GM12878 (cell line): ENCODE results near the gene SHROOM3. TPM values are rescaled to one million over a fixed set of nuclear protein-coding genes. Genes with fewer than 3 reads are reported as not detected.

Experiments
- ATAC-seq: fragments of 200-7000 bp; cut with Tn5 transposase; 3 replicates; pipeline ENCODE4 v1.9.1; 2020; ENCODE audit warnings: mild to moderate bottlenecking, moderate library complexity
- BruUV-seq: library from RNA; stranded (reverse); fragments of 400-500 nt; replicated peaks from 2 replicates; lab custom pipeline; 2021; lab: Mats Ljungman, UMichigan
- CTCF ChIA-PET: fragments of 300-600 bp; sonication (Branson Sonifier 250); formaldehyde crosslinking; extraction: SDS; loops from one replicate; lab custom pipeline; 2021; ENCODE audit warnings: inconsistent platforms; lab: Yijun Ruan, JAX
- POLR2A ChIA-PET: fragments of 350-600 bp; formaldehyde crosslinking; extraction: SDS; loops from one replicate; lab custom pipeline; 2021; ENCODE audit warnings: inconsistent platforms; lab: Charles Lee
- RAD21 ChIA-PET: fragments of 300-600 bp; sonication (Branson Sonifier 250); formaldehyde crosslinking; loops from one replicate; lab custom pipeline; 2023; ENCODE audit warnings: antibody characterized with exemption; ENCODE audit not compliant: unreplicated experiment; lab: Charles Lee
- SMC1A ChIA-PET: fragments of 300-600 bp; sonication (Branson Sonifier 250); formaldehyde crosslinking; loops from one replicate; lab custom pipeline; 2023; ENCODE audit not compliant: unreplicated experiment, uncharacterized antibody; lab: Charles Lee
- DNase-seq: peaks from one replicate; pipeline ENCODE4 v3.0.0-alpha.2; 2011; ENCODE audit warnings: low read depth, low spot score
- FAIRE-seq: peaks from 3 replicates; lab custom pipeline; 2011; peaks lifted over from hg19 to GRCh38; lab: Jason Lieb, UNC
- H2AFZ ChIP-seq: 2 replicates; pipeline ENCODE4 v1.6.0; 2011; ENCODE audit warnings: low read depth, low read length, control low read depth; ENCODE audit not compliant: control insufficient read depth
- H3K27ac ChIP-seq: 2 replicates; pipeline ENCODE4 v1.5.1; 2011; ENCODE audit warnings: control low read depth; ENCODE audit not compliant: control insufficient read depth, insufficient read depth
- H3K27me3 ChIP-seq, 2 experiments: replicated peaks in 1 of 2; 2 replicates each; pipeline versions ENCODE4 v1.6.0 to v1.6.1; 2011; ENCODE audit warnings: low read length in 1 of 2; ENCODE audit not compliant: control insufficient read depth in 2 of 2, insufficient read depth in 2 of 2
- H3K36me3 ChIP-seq, 2 experiments: 2 replicates each; pipeline ENCODE4 v1.5.1; 2011; ENCODE audit warnings: low read length in 1 of 2; ENCODE audit not compliant: control insufficient read depth in 2 of 2, insufficient read depth in 2 of 2
- H3K4me1 ChIP-seq: 2 replicates; pipeline ENCODE4 v1.6.1; 2011; ENCODE audit warnings: mild to moderate bottlenecking, low read length, moderate library complexity, mixed read lengths; ENCODE audit not compliant: control insufficient read depth, insufficient read depth
- H3K4me2 ChIP-seq: 2 replicates; pipeline ENCODE4 v1.6.0; 2011; ENCODE audit warnings: control low read depth; ENCODE audit not compliant: control insufficient read depth, insufficient read depth
- H3K4me3 ChIP-seq: fragments of 200-600 bp; sonication (generic); 2 replicates; pipeline ENCODE4 v1.5.1; 2016
- H3K79me2 ChIP-seq: 2 replicates; pipeline ENCODE4 v1.6.0; 2011; ENCODE audit warnings: low read length; ENCODE audit not compliant: control insufficient read depth, insufficient read depth
- H3K9ac ChIP-seq: 2 replicates; pipeline ENCODE4 v1.8.0; 2011; ENCODE audit warnings: low read length, control low read depth, mixed read lengths; ENCODE audit not compliant: control insufficient read depth, insufficient read depth
- H3K9me3 ChIP-seq: replicated peaks from 3 replicates; pipeline ENCODE4 v1.5.1; 2011; ENCODE audit warnings: mild to moderate bottlenecking, low read length; ENCODE audit not compliant: control insufficient read depth, insufficient read depth
- H4K20me1 ChIP-seq: 2 replicates; pipeline ENCODE4 v1.6.0; 2011; ENCODE audit not compliant: control insufficient read depth, insufficient read depth
- BCL11A ChIP-seq: IDR thresholded peaks from 2 replicates; pipeline ENCODE4 v1.6.1; 2011; ENCODE audit warnings: low read depth, low read length
- CEBPB ChIP-seq, 2 experiments: fragments of 150-350 bp in 1 of 2; IDR thresholded peaks; 2 replicates each; pipeline ENCODE4 v1.6.1; 2012 to 2014; ENCODE audit warnings: low read depth in 2 of 2, low read length in 2 of 2, borderline replicate concordance in 1 of 2, inconsistent platforms in 1 of 2
- GABPA ChIP-seq: IDR thresholded peaks from 2 replicates; pipeline ENCODE4 v1.6.1; 2014; ENCODE audit warnings: antibody characterized with exemption, low read depth, mild to moderate bottlenecking, inconsistent platforms
- HDAC2 ChIP-seq: fragments of 200-600 bp; sonication (generic); IDR thresholded peaks from 2 replicates; pipeline ENCODE4 v1.6.1; 2017
- KDM1A ChIP-seq: fragments of 200-600 bp; sonication (generic); IDR thresholded peaks from 2 replicates; pipeline ENCODE4 v1.6.1; 2016; ENCODE audit warnings: borderline replicate concordance
- MEF2A ChIP-seq: IDR thresholded peaks from 2 replicates; pipeline ENCODE4 v1.6.1; 2011; ENCODE audit warnings: low read depth, mild to moderate bottlenecking, low read length, moderate library complexity; ENCODE audit not compliant: insufficient read depth
- NFYA ChIP-seq: IDR thresholded peaks from 2 replicates; pipeline ENCODE4 v1.6.1; 2011; ENCODE audit warnings: low read depth, mild to moderate bottlenecking, low read length, improper control_type of control experiment, borderline replicate concordance
- NR2F1 ChIP-seq: fragments of 450-650 bp; conservative IDR thresholded peaks from 2 replicates; pipeline ENCODE4 v1.6.1; 2017; ENCODE audit warnings: mild to moderate bottlenecking
- PAX5 ChIP-seq: IDR thresholded peaks from 2 replicates; pipeline ENCODE4 v1.6.1; 2011; ENCODE audit warnings: low read depth, low read length, borderline replicate concordance
- POU2F2 ChIP-seq: IDR thresholded peaks from 3 replicates; pipeline ENCODE4 v1.6.1; 2011; ENCODE audit warnings: low read depth, mild to moderate bottlenecking, low read length, borderline replicate concordance
- RAD51 ChIP-seq: fragments of 450-650 bp; IDR thresholded peaks from 2 replicates; pipeline ENCODE4 v1.6.1; 2016; ENCODE audit warnings: moderate library complexity, mild to moderate bottlenecking, inconsistent platforms
- TAF1 ChIP-seq: IDR thresholded peaks from 2 replicates; pipeline ENCODE4 v1.6.1; 2011; ENCODE audit warnings: mild to moderate bottlenecking, low read depth, low read length, borderline replicate concordance
- ZNF622 ChIP-seq: fragments of 450-650 bp; IDR thresholded peaks from 2 replicates; pipeline ENCODE4 v1.6.1; 2017; ENCODE audit warnings: mild to moderate bottlenecking, inconsistent platforms
- WGBS: methylation state at CpG from one replicate; pipeline ENCODE4 v1.1.6; 2016; ENCODE audit warnings: low lambda C conversion rate; ENCODE audit not compliant: insufficient replicate concordance, insufficient coverage; ENCODE audit errors: missing lambda C conversion rate; 5-methylcytosine and 5-hydroxymethylcytosine counted together
- in situ Hi-C: fragments of 300-500 bp; cut with MboI; formaldehyde crosslinking; loops from 9 replicates; pipeline ENCODE4 v1.14.3; 2018; ENCODE audit warnings: mixed read lengths
- intact Hi-C: fragments of 100-400 bp; cut with micrococcal nuclease; formaldehyde crosslinking; loops from one replicate; pipeline ENCODE4 v1.14.2; 2022; ENCODE audit not compliant: unreplicated experiment
- polyA plus RNA-seq, 11 experiments: library from polyadenylated mRNA; depleted of rRNA in 4 of 11; unstranded in 6 of 11; stranded (reverse) in 5 of 11; fragments of >200 nt; fragmentation: Nextera tagmentation in 4 of 11; fragmentation: Illumina TruSeq in 1 of 11; extraction: Ambion mirVana in 4 of 11; extraction: Trizol in 1 of 11; gene quantifications; 1 replicate in 1 of 11; 2 replicates in 10 of 11; pipeline versions ENCODE4 v1.2.1 to v1.2.3, GENCODE V29; 2011 to 2016; ENCODE audit warnings: inconsistent platforms in 2 of 11, missing spikeins in 2 of 11, low read depth in 1 of 11
- total RNA-seq, 4 experiments: library from RNA; depleted of rRNA in 3 of 4; stranded (reverse); fragments of >200 nt in 3 of 4; fragmentation: Illumina TruSeq in 1 of 4; extraction: Trizol in 1 of 4; gene quantifications; 2 replicates each; pipeline versions ENCODE4 v1.2.1 to v1.2.3, GENCODE V29; 2013 to 2021
- TF ChIP-seq, protein P1 (sequence below): fragments of 450-650 bp; IDR thresholded peaks from 2 replicates; pipeline ENCODE4 v1.6.1; 2017; ENCODE audit warnings: antibody characterized with exemption, mild to moderate bottlenecking, moderate library complexity
- TF ChIP-seq, protein P2 (sequence below): IDR thresholded peaks from 2 replicates; pipeline ENCODE4 v1.6.1; 2011; ENCODE audit warnings: mild to moderate bottlenecking, low read depth, low read length, moderate library complexity; ENCODE audit not compliant: insufficient replicate concordance
- TF ChIP-seq, protein P3 (sequence below): fragments of 450-650 bp; IDR thresholded peaks from 2 replicates; pipeline ENCODE4 v1.6.1; 2016; ENCODE audit warnings: mild to moderate bottlenecking

SHROOM3 gene
- total and polyA plus RNA-seq, 10 of the 15 experiments (the other 5 are each of a cell fraction or from before 2014, with no cell fraction given), result under 0.01 to 0.29 (median 0.08) TPM; not detected in 1

DNA sequence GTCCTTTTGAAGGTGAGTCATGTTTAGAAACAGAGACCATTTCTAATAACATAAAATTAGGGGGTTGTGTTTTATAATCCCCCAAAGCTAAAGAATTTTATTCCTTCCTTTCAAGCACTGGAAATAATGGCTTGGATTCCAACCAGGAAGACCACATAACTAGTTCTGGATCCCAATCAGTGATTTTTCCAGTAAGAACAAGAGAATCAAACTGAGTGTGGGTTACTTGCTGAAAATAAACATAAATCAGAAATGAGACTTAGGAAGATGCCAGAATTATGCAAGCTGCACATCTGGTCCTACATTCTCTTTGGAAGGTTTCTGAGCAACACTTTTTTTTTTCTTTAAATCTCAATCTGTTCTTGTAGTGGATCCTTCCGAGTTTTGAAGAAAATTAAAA lies 386.6 kb downstream of the SHROOM3 start (continued):
- TF ChIP-seq, protein P1, sequence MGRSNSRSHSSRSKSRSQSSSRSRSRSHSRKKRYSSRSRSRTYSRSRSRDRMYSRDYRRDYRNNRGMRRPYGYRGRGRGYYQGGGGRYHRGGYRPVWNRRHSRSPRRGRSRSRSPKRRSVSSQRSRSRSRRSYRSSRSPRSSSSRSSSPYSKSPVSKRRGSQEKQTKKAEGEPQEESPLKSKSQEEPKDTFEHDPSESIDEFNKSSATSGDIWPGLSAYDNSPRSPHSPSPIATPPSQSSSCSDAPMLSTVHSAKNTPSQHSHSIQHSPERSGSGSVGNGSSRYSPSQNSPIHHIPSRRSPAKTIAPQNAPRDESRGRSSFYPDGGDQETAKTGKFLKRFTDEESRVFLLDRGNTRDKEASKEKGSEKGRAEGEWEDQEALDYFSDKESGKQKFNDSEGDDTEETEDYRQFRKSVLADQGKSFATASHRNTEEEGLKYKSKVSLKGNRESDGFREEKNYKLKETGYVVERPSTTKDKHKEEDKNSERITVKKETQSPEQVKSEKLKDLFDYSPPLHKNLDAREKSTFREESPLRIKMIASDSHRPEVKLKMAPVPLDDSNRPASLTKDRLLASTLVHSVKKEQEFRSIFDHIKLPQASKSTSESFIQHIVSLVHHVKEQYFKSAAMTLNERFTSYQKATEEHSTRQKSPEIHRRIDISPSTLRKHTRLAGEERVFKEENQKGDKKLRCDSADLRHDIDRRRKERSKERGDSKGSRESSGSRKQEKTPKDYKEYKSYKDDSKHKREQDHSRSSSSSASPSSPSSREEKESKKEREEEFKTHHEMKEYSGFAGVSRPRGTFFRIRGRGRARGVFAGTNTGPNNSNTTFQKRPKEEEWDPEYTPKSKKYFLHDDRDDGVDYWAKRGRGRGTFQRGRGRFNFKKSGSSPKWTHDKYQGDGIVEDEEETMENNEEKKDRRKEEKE, result no peak
- TF ChIP-seq POU2F2, result no peak

DNA sequence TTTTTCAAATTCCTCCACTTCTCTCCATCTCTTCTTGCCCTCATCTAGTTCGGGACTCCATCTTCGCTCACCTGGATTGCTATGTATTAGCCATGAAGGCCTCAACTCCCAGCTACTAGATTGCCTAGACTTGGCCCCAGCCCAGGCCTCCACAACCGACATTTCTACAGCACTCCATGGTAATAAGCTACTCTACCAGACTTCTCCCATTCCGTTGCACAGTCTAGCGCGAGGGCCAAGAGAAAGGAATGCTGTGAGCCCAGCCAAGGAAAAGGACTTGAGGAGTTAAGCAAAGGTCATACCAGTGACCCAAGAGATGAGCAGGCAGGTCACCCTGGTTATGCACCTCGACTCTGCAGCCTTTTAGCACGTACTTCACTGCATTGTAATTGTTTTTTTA lies 387.3 kb downstream of the SHROOM3 start:
- in situ Hi-C loops, result no loop called here
- intact Hi-C loops, result no loop called here

More for the DNA sequence above, 387.3 kb downstream of the SHROOM3 start:
- ChIA-PET POLR2A (no interaction called here), RAD21 (no interaction called here), CTCF (interaction anchor here (0.5 kb wide), 1 partner anchor 161 kb away, joined by 4 read pairs; no protein-coding TSS in a partner anchor), SMC1A (no interaction called here)
- FAIRE-seq (no peak), DNase-seq (no peak), ATAC-seq (no peak)
- no peak overlapping the region for H3K27ac ChIP-seq
- no TSS peak for BruUV-seq
- no peaks in the 10 kb centered on the region for H3K4me1 ChIP-seq
- no peak overlapping the region for H3K9ac ChIP-seq
- TF ChIP-seq TAF1 (no peak), MEF2A (no peak), HDAC2 (no peak), KDM1A (no peak), NR2F1 (no peak), CEBPB (IDR thresholded peaks at IDR 0.05; ENCODE audit: borderline replicate concordance in 1 of 2, low read depth in 2 of 2, low read length in 2 of 2) (no peak), GABPA (no peak), ZNF622 (no peak), RAD51 (no peak), BCL11A (no peak), PAX5 (no peak), NFYA (no peak)
- TF ChIP-seq, protein P2, sequence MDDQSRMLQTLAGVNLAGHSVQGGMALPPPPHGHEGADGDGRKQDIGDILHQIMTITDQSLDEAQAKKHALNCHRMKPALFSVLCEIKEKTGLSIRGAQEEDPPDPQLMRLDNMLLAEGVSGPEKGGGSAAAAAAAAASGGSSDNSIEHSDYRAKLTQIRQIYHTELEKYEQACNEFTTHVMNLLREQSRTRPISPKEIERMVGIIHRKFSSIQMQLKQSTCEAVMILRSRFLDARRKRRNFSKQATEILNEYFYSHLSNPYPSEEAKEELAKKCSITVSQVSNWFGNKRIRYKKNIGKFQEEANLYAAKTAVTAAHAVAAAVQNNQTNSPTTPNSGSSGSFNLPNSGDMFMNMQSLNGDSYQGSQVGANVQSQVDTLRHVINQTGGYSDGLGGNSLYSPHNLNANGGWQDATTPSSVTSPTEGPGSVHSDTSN, result no peak
- TF ChIP-seq, protein P3, sequence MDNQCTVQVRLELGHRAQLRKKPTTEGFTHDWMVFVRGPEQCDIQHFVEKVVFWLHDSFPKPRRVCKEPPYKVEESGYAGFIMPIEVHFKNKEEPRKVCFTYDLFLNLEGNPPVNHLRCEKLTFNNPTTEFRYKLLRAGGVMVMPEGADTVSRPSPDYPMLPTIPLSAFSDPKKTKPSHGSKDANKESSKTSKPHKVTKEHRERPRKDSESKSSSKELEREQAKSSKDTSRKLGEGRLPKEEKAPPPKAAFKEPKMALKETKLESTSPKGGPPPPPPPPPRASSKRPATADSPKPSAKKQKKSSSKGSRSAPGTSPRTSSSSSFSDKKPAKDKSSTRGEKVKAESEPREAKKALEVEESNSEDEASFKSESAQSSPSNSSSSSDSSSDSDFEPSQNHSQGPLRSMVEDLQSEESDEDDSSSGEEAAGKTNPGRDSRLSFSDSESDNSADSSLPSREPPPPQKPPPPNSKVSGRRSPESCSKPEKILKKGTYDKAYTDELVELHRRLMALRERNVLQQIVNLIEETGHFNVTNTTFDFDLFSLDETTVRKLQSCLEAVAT, result no peak
- H4K20me1 ChIP-seq, result no peaks in the 10 kb centered on the region
- no peak overlapping the region for H2AFZ ChIP-seq
- H3K4me2 ChIP-seq, result no peak overlapping the region
- no peaks in the 10 kb centered on the region for H3K79me2 ChIP-seq
- 53% methylated on average over 8 of the region's 8 CpGs for WGBS
- H3K9me3 ChIP-seq, result no peaks in the 10 kb centered on the region
- H3K27me3 ChIP-seq, result no peaks in the 10 kb centered on the region
- H3K36me3 ChIP-seq, result no peaks in the 10 kb centered on the region
- H3K4me3 ChIP-seq, result no peak overlapping the region
